H1 (cell line): ENCODE results near the gene ADK. TPM values are rescaled to one million over a fixed set of nuclear protein-coding genes. Genes with fewer than 3 reads are reported as not detected.

Source experiments
- ASH2L ChIP-seq: fragments of 200-600, 300-600 bp; sonication (generic); IDR thresholded peaks from one replicate; pipeline ENCODE4 v1.7.1; 2017; ENCODE audit warnings: low read length
- ATF3 ChIP-seq: IDR thresholded peaks from 2 replicates; pipeline ENCODE4 v1.6.1; 2011; ENCODE audit warnings: low read depth, mild to moderate bottlenecking, low read length; ENCODE audit not compliant: insufficient read depth
- BRCA1 ChIP-seq: IDR thresholded peaks from 2 replicates; pipeline ENCODE4 v1.6.1; 2012; ENCODE audit warnings: low read depth, low read length, improper control_type of control experiment
- CTCF ChIP-seq, 3 experiments: IDR thresholded peaks; 1 replicate in 2 of 3; 2 replicates in 1 of 3; pipeline versions ENCODE4 v1.5.1 to v1.6.1; 2011; ENCODE audit warnings: low read length in 3 of 3, mild to moderate bottlenecking in 3 of 3, inconsistent platforms in 2 of 3, low read depth in 1 of 3, moderate library complexity in 1 of 3; ENCODE audit not compliant: insufficient read depth in 1 of 3; ENCODE audit errors: control extremely low read depth in 1 of 3
- HDAC6 ChIP-seq: IDR thresholded peaks from one replicate; pipeline ENCODE4 v1.7.1; 2012; ENCODE audit warnings: low read depth, mild to moderate bottlenecking, inconsistent platforms, low read length, moderate library complexity
- JUND ChIP-seq: IDR thresholded peaks from 2 replicates; pipeline ENCODE4 v1.6.1; 2011; ENCODE audit warnings: mild to moderate bottlenecking, improper control_type of control experiment, low read length
- PHF8 ChIP-seq: fragments of 200-600 bp; sonication (generic); conservative IDR thresholded peaks from 2 replicates; pipeline ENCODE4 v1.7.1; 2012; ENCODE audit warnings: low read depth, mild to moderate bottlenecking, inconsistent platforms, low read length, moderate library complexity
- polyA plus RNA-seq, 7 experiments: library from polyadenylated mRNA; depleted of rRNA in 3 of 7; stranded (reverse) in 5 of 7; unstranded in 2 of 7; fragments of >200 nt in 5 of 7; fragments of 200-250 nt in 2 of 7; gene quantifications; 1 replicate in 5 of 7; 2 replicates in 1 of 7; 4 replicates in 1 of 7; pipeline versions ENCODE4 v1.2.1 to v1.2.3, GENCODE V29; 2011 to 2013; ENCODE audit warnings: missing spikeins in 2 of 7, mixed read lengths in 2 of 7
- total RNA-seq: library from RNA; stranded (reverse); fragmentation: NEBNext Ultra II Directional; extraction: Animal tissue kit (Norgen Biotek cat#: 25700); gene quantifications from 2 replicates; pipeline ENCODE4 v1.2.1, GENCODE V29; 2021

Gene ADK
- total and polyA plus RNA-seq, 2 of the 8 experiments (the other 6 are each of a cell fraction or from before 2014, with no cell fraction given): 12.3 to 42.4 TPM

- TF ChIP-seq ASH2L (no peak), PHF8 (no peak), JUND (no peak), HDAC6 (no peak), ATF3 (no peak), CTCF (IDR thresholded peaks at IDR 0.05; ENCODE audit: control extremely low read depth in 1 of 3, insufficient read depth in 1 of 3, low read depth in 1 of 3, low read length in 3 of 3) (no peak), BRCA1 (no peak)
Observed at GRCh38 chr10:74587109-74587854, 436.3 kb downstream of the ADK start (continued).
